Ovary (tissue), 9 donors: ENCODE results near the gene LIPM. TPM values are rescaled to one million over a fixed set of nuclear protein-coding genes. Genes with fewer than 3 reads are reported as not detected.
"Not testable (repeated sequence)": the region's sequence is repeated elsewhere in the genome, so short reads cannot be mapped to it uniquely, and the experiment has no call there.

ENCODE experiments used
- DNase-seq, 5 donors: peaks; one replicate each; pipeline ENCODE4 v3.0.0-alpha.2; 2019 to 2020
- H3K27ac ChIP-seq, 2 donors: fragments of 200-600 bp; one replicate each; pipeline versions ENCODE4 v1.5.1 to v1.8.0; 2019 to 2022
- H3K27me3 ChIP-seq: fragments of 200-600 bp; one replicate; pipeline ENCODE4 v1.8.0; 2022
- H3K36me3 ChIP-seq: fragments of 200-600 bp; sonication (generic); one replicate; pipeline ENCODE4 v1.5.1; 2019
- H3K4me1 ChIP-seq: one replicate; pipeline ENCODE4 v1.8.1; 2013; ENCODE audit warnings: mild to moderate bottlenecking, moderate library complexity; ENCODE audit not compliant: insufficient read depth
- H3K4me3 ChIP-seq: fragments of 200-600 bp; sonication (generic); one replicate; pipeline ENCODE4 v1.5.1; 2017
- H3K9me3 ChIP-seq, 2 donors: fragments of 200-600 bp in 1 of 2; sonication (generic) in 1 of 2; one replicate each; pipeline versions ENCODE4 v1.5.1 to v1.8.1; 2013 to 2019; ENCODE audit warnings: mild to moderate bottlenecking in 1 of 2, moderate library complexity in 1 of 2
- CTCF ChIP-seq, 3 donors: fragments of 450-650 bp in 2 of 3; fragments of 200-600 bp in 1 of 3; IDR thresholded peaks; one replicate each; pipeline versions ENCODE4 v1.5.1 to v1.8.0; 2016 to 2022; ENCODE audit warnings: antibody characterized with exemption in 3 of 3, mild to moderate bottlenecking in 1 of 3
- EP300 ChIP-seq: sonication (generic); formaldehyde crosslinking; IDR thresholded peaks from one replicate; pipeline ENCODE4 v1.6.1; 2017; ENCODE audit warnings: antibody characterized with exemption
- POLR2A ChIP-seq: fragments of 450-650 bp; IDR thresholded peaks from one replicate; pipeline ENCODE4 v1.6.1; 2017; ENCODE audit warnings: antibody characterized with exemption, mild to moderate bottlenecking, moderate library complexity
- WGBS, 3 donors: extraction: QIAGEN DNeasy Blood & Tissue Kit in 1 of 3; methylation state at CpG; one replicate each; pipeline versions ENCODE4 v1.1.5 to v1.1.7; 2013 to 2017; 5-methylcytosine and 5-hydroxymethylcytosine counted together
- intact Hi-C, 4 donors: fragments of 100-400 bp; cut with DNase I; formaldehyde crosslinking; loops; one replicate each; pipeline versions ENCODE4 v1.11.0 to v1.15.1; 2022 to 2023
- polyA plus RNA-seq, 2 donors: library from polyadenylated mRNA; stranded (reverse); fragments of 200-250 nt in 1 of 2; fragments of 350-450 nt in 1 of 2; fragmentation: Illumina TruSeq in 1 of 2; extraction: RNeasy Lipid Tissue Mini Kit (QIAGEN cat#74804) in 1 of 2; gene quantifications; one replicate each; pipeline ENCODE4 v1.2.3, GENCODE V29; 2013 to 2014
- total RNA-seq, 7 donors: library from RNA; depleted of rRNA in 2 of 7; stranded (reverse); fragments of >200 nt in 2 of 7; fragmentation: NEBNext Ultra II Directional in 3 of 7; extraction: Animal tissue kit (Norgen Biotek cat#: 25700) in 3 of 7; gene quantifications; one replicate each; pipeline versions ENCODE4 v1.1.0 to v1.2.4, GENCODE V29; 2016 to 2023
- donor health status: DM: no; HTN: no; CAD: no; lungs with moderate emphysema.
- donor health status: DM: no; HTN: no; CAD: no.
- donor health status: Bipolar disorder and iron deficiency.
- donor health status: DM: yes; HTN: yes; CAD: no.
- donor health status: DM: no; HTN: no; CAD: no.
- donor health status: DM: yes; HTN: yes; CAD: no.

Gene LIPM
- total and polyA plus RNA-seq, 9 donors = not detected

- intact Hi-C loops = loop anchor here (2.0 to 10.0 kb wide), 7 partner anchors 91 to 381 kb away; no protein-coding TSS in a partner anchor
- Histone ChIP-seq H3K27me3 (no peaks in the 10 kb centered on the region), H3K36me3 (no peaks in the 10 kb centered on the region), H3K4me3 (no peak overlapping the region), H3K27ac (no peak overlapping the region), H3K9me3 (no peaks in the 10 kb centered on the region), H3K4me1 (no peaks in the 10 kb centered on the region)
- DNase-seq = no peak
- 15 to 22% (median 19%) methylated on average over 2 of the region's 2 CpGs for whole genome bisulfite sequencing, 3 donors
- TF ChIP-seq EP300 = no peak
- no peak for TF ChIP-seq CTCF (IDR thresholded peaks at IDR 0.05)
- TF ChIP-seq POLR2A = no peak
Observed at GRCh38 chr10:88835910-88836221, 33.3 kb downstream of the LIPM start.

GRCh38 chr10:88837632-88838031 is 35.1 kb downstream of the LIPM start:
- not testable (repeated sequence) for H3K27ac ChIP-seq, H3K4me1 ChIP-seq, H3K4me3 ChIP-seq, H3K27me3 ChIP-seq, H3K9me3 ChIP-seq, H3K36me3 ChIP-seq, DNase-seq
- intact Hi-C loops = loop anchor here (2.0 to 10.0 kb wide), 7 partner anchors 89 to 380 kb away; no protein-coding TSS in a partner anchor

- intact Hi-C loops = loop anchor here (5.0 to 10.0 kb wide), 4 partner anchors 93 to 378 kb away; no protein-coding TSS in a partner anchor
- no peak overlapping the region for H3K4me3 ChIP-seq
- no peaks in the 10 kb centered on the region for H3K27me3 ChIP-seq
- TF ChIP-seq CTCF (IDR thresholded peaks at IDR 0.05) (no peak), POLR2A (no peak), EP300 (no peak)
- H3K36me3 ChIP-seq = no peaks in the 10 kb centered on the region
- H3K9me3 ChIP-seq = no peaks in the 10 kb centered on the region
- H3K4me1 ChIP-seq = no peaks in the 10 kb centered on the region
- no peak for DNase-seq
- H3K27ac ChIP-seq = no peak overlapping the region
- 96 to 97% (median 96%) methylated on average over 5 of the region's 5 CpGs for WGBS, 3 donors
Observed at GRCh38 chr10:88838766-88839350, 36.3 kb downstream of the LIPM start.

GRCh38 chr10:88840104-88840503 is 37.6 kb downstream of the LIPM start:
- Histone ChIP-seq H3K27me3 (no peaks in the 10 kb centered on the region), H3K36me3 (no peaks in the 10 kb centered on the region), H3K27ac (no peak overlapping the region), H3K4me1 (no peaks in the 10 kb centered on the region), H3K4me3 (no peak overlapping the region), H3K9me3 (no peaks in the 10 kb centered on the region)
- intact Hi-C loops = no loop called here
- DNase-seq = no peak
- 25 to 60% (median 45%) methylated on average over 3 of the region's 3 CpGs for WGBS, 3 donors
- TF ChIP-seq POLR2A = no peak
- no peak for TF ChIP-seq CTCF (IDR thresholded peaks at IDR 0.05)
- no peak for TF ChIP-seq EP300

GRCh38 chr10:88840881-88841280 is 38.4 kb downstream of the LIPM start:
- 81 to 93% (median 87%) methylated on average over 5 of the region's 5 CpGs for WGBS, 3 donors
- Histone ChIP-seq H3K27me3 (no peaks in the 10 kb centered on the region), H3K27ac (no peak overlapping the region), H3K4me1 (no peaks in the 10 kb centered on the region), H3K4me3 (no peak overlapping the region), H3K9me3 (no peaks in the 10 kb centered on the region), H3K36me3 (no peaks in the 10 kb centered on the region)
- no peak for DNase-seq
- TF ChIP-seq POLR2A (no peak), EP300 (no peak), CTCF (IDR thresholded peaks at IDR 0.05) (no peak)
- intact Hi-C loops = no loop called here
